HS-5 (cell line): ENCODE data around the gene UGT3A2.

Experiments used
- DNase-seq: peaks from one replicate; pipeline ENCODE4 v3.0.0-alpha.2; 2012; ENCODE audit warnings: low read depth

UGT3A2 gene

GRCh38 chr5:36007366-36007765 is 59.3 kb downstream of the UGT3A2 start:
- DNase-seq: no peak

DNA sequence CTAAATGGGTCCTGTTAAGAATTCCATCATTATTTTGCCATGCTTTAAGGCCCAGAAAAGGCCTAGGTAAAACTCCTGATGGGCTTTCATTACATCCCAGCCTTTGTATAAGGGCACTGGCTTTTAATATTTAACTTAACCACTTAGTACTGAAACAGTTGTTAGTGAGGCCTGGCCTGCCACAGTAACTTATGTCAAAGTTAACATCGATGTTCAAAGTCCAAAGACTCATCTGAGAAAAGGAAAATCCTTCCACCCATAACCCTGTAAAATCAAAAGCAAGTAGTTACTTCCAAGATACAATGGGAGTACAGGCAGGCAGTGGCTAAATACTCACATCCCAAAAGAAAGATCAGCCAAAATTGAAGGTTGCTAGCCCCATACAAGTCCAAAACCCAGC is 60.5 kb downstream of the UGT3A2 start:
- DNase-seq: no peak

DNA sequence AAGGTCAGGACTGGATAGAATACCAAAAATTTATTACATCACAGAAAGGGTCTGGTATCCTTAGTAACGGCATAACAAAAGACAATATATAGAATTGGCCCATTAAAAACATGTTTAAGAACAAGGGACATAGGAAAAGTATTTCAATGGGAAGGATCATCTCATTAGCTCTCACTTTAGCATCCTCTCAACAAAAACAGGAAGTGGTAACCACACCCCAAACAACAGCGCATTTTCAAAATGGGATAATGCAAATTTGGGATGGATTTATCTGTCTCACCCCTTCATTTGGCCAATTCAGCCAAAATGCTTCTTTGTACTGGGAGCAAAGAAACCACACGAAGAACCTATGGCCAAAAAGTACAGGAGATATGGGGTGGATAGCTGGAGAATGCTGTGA is 65.7 kb downstream of the UGT3A2 start:
- no peak for DNase-seq

DNA sequence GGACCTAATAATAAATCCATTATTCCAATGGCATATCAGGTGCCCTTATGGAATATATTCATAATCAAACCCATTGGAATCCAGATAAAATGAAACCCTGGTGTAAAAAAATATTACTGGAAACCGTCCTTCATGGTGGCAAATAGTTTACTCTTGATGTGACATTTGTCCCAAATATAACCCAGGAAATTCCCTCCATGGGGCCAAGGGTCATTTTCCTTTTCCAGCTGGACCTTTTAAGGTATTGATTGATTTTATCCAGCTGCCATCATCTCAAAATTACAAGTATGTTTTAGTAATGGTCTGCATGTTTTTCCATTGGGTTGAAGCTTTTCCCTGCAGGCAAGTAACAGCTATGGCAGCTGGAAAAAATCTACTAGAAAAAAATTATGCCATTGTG is 67.1 kb downstream of the UGT3A2 start:
- no peak for DNase-seq

- DNase-seq: no peak
Measured at GRCh38 chr5:35996076-35996475, 70.6 kb downstream of the UGT3A2 start.

GRCh38 chr5:35990941-35991611 is 75.6 kb downstream of the UGT3A2 start, which contains the start of gene UGT3A1:
Gene UGT3A1, minus strand, starts transcription at chr5:35991390. Its CDS starts 150 bp downstream, at chr5:35991240.
- no peak for DNase-seq

GRCh38 chr5:35990520-35990919 is 76.2 kb downstream of the UGT3A2 start:
- DNase-seq: no peak

DNA sequence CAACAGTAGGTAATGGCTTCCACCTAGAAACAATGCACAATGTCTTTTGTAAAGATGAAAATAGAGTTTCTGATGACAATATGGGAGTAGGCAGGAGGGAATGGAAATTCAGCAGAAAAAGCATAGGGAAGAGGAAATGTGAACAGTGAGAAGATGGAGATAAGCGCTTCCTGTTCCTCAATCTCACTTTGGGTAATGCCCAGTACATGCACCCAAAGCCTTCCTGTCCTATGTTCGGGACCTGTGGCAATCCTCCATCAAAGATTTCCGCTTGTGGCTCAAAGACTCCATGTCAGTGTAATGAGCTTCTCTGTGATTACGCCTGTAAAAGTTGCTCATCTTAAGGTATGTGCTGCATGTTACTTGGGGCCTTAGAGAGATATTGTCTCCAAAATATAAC is 78.2 kb downstream of the UGT3A2 start:
- no peak for DNase-seq

- no peak for DNase-seq
Measured at GRCh38 chr5:35987776-35988175, 78.9 kb downstream of the UGT3A2 start.
